NCI-H2107 treated with DMSO at 0.1 percent for 48 hours (cell line): ENCODE measurements around the gene FSTL4.
"Not testable (repeated sequence)": the region's sequence is repeated elsewhere in the genome, so short reads cannot be mapped to it uniquely, and the experiment has no call there.

Source experiments
- DNase-seq: peaks from one replicate; lab custom pipeline; 2025; ENCODE audit not compliant: unreplicated experiment; lab: John Stamatoyannopoulos, UW

FSTL4 gene

DNA sequence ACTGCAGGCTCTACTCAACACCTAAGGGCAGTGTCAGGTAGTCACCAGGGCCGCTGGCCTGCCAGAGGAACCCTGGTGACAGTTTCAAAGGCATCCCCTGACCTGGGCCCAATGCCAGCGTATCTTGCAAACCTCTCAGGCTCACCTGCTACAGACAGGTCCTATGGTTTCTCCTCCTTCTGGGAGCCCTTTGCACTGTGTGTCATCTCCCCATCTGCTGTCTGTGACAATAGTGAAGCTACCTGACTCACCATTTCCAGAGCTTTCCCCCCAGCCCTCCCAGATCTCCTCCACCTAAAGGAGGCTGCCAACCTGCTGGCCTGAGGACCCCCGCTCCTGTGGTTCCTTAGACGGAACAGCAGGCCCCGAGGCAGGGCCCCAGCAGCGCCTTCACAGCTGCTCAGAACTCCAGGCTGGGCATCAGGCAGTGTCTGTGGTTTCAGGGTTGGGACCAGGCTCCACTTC, 203.1 kb downstream of the FSTL4 start:
- no peak for DNase-seq

DNA sequence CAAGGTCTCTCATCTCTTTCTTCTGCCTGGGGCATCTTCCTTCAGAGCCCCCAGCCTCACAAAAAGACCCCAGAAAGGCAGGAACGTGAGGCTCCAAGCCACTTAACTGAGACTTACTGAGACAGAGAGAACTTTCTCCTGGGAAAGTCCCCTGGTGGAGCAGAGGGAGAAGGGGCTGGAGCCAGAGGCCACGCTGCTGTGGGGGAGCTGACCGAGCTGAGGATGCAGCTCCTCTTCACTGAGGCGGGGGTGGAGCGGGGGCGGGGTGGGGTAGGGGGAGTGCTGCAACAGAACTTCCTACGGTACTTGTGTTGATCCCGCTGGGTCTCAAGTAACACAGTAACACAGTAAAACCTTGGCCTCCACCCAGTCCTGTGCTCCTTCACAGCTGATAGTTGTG, 204.0 kb downstream of the FSTL4 start:
- DNase-seq: no peak

DNA sequence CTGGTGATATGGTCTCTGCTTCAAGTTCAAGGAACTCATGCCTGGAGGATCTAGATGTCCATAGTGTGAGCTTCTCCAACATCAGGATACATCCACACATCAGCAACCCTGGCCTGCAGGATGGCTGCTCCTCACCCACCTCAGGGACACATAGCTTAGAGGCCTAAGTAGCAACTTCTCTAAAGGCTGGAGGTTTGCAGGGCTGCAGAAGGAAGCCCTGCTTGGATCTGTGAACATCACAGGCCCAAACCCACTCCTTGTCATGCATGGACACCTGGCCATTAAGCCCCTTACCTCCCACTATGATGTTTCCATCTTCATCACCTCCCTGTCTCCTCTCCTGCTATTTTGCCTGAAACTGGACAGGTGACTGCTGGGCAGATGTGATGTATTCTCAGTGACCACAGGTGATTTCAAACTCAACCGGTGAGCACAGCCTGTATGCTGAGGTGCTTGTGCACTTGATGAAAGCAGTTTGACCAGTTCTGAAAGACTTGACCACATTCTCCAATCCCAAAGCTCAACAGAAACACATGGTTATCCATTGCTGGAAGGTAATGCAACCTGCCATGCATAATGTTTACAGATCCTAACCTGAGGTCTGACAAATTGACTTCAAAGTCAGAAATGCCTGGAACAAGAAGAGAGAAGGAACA, 205.2 kb downstream of the FSTL4 start:
- DNase-seq: no peak

DNA sequence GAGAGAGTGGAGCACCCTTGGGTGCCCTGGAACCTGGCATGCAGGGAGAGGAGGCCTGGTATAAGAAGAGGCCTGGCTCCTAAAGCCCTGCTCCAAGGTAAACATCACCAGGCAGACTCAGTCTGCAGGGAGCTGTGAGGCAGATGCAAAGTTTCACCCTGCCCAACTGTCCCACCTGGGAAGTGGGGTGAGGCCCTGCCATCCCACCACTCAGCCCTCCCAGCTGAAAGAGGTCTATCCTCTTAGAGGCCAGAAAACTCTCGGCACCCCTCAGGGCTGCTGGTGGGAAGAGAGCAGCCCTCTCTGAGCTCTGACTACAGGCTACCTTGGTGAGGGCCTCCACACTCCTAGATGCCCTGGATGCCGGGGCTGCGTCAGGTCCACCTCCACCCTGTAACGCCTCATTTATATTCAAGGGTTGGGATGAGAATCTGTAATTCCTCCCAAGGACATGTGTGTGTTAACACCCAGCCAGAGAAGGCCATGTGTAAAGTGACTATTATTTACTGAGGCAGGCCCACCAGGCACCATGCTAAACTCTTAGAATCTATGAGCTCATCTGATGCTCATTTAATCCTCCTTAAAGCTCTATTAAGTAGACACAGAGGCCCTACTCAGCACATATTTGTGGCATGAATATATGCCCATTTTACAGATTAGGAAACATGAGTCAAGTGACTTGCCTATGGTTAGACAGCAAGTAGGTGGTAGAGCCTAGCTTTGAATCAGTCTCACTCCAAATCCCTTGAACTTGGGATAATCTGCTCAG, 205.9 kb downstream of the FSTL4 start:
- DNase-seq: no peak

DNA sequence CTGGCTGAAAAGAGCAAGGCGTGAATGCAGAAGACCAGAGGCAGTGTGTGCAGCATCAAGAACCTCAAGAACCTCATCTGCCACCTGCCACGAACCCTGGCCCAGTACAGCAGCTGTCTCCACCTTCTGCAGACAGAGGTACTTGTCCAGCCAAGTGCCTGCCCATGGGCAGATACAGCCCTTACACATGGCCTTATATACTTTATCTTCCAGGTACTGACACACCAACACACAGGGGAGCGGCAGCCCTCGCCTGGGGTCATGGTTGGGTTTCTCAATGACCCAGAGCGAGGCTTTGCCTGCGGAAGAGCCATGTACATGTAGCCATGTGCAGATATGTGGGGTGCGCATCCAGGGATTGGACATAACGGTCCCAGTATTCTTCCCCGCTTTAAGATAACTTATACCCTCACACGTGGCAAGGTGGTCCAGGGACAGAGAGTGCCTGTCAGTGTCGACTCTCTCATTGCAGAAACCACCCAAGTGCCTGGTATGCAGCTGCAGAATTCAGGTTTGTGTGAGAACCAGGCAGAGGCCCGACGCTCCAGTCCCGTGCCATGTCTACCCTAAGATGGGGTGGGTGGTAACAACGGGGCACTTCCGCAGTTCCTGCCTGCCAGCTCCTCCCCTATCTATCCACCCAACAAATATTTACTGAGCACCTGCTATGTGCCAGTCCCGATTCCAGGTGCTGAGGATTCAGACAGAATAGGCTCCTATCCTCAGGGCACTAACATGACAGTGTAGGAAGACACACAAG, 206.9 kb downstream of the FSTL4 start:
- no peak for DNase-seq

DNA sequence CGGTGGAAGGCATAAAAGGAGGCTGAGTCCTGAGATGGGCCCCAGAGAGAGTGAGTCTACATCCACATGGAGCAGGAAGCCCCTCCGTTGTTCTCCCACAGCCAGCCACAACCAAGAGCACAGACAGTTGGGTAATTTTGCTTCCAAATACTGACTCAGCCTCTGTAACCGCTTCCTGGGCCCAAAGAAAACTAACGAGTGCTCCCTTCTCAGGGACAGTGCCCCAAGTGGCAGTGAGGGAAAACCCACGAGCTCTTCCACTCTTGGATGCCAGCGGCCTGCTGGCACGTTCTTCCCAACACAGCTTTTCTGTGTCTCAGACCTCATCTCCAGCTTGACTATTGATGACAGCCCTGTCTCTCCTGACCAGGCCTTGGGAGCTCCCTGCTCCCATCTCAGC, 207.6 kb downstream of the FSTL4 start:
- DNase-seq: no peak

DNA sequence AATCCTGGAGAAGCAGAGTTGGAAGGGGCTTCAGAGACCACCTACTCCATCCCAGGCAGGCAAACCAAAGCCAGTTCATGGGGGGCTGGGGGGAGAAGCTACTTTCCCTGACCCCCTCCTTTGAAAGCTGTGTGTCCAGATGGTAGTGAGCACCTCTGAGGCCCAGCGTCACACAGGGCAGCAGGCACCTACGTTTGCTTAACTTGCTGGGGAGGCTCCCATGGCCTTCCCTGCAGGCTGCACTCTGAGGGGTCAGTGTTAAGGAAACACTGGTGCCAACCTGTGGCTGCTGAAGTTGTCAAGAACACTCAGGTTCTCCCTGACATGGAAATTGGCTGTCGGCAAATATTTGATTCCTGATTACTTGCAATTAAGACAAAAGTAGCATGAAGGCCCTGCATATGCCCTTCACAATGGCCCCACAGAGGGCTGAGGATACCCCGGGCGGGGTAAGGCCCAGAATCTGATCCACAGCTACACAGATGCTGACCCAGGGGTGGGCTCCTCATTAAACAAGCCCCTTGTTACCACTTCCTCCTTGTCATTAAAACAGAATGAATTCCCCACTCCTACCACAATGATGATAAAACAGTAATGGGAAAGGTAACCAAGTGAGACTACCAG, 208.5 kb downstream of the FSTL4 start:
- DNase-seq: no peak

DNA sequence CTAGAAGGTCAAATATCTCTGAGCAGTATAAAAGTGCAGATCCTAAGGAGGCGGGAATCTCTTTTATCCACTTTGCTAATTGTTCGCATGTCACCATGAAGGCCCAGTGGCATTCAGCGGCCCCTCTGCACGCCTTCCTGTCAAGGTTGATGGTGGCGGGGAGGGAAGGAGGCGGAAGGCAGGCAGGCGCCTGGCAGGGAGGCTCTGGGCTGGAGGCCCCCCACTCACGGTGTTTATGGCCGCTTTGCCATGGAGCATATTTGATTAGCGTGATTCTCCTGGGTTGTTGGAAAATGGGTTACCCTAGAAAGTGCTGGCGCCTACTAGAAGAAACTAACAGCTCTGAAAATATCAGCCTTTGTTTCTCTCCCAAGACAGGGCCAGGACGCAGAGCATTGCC, 209.6 kb downstream of the FSTL4 start:
- DNase-seq: no peak

DNA sequence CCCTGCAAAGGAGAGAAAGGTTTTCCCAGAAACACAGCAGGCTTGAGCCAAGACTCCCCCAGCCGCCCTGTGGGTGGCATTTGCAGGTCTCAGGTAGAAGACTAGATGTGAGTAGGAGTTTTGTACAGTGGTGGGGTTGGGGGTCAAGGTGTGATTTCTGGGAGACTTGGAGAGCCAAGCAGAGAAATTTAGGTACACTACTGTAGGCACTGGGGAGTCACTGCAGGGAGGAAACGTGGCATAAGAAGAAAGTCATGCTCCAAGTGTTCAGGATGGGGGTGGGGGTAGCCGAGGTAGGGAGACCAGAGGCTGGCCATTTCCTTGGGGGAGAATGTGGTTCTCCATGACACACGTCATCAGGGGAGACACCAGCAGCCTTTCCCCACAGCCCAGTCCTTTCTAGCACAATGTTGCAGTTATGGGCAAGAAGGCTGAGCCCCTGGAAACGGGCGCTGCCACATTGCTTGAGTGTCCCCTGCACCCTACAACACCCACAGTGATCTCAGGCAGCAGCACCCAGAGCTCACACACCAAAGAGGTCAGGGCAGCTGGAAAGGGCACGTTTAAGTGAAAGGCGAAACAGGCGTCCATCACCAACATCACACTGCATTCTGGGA, 210.5 kb downstream of the FSTL4 start:
- no peak for DNase-seq

DNA sequence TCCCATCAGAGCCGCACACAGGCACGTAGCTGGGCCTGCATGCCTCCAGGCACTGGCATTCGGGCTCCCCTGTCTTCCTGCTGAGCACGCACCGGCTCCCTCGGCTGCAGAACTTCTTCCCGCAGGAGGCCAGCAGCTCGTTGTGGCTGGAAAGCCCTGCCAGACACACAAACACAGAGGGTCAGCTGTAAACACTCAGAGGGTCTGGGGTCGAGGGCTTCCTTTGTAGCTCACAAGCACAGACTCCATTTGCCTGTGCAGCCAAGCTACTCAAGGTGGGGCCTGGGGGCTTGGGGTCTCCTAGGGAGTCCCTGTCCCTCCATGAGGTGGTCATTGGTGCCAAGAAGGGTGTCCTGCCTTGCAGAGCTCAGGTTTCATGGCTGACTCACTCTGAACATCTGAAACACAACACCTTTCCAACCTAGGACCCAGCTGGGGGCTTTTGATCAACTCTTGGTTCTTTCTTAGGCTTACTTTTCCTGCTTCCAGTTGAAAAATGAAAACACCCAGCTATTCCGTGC, 211.4 kb downstream of the FSTL4 start:
- DNase-seq: no peak

DNA sequence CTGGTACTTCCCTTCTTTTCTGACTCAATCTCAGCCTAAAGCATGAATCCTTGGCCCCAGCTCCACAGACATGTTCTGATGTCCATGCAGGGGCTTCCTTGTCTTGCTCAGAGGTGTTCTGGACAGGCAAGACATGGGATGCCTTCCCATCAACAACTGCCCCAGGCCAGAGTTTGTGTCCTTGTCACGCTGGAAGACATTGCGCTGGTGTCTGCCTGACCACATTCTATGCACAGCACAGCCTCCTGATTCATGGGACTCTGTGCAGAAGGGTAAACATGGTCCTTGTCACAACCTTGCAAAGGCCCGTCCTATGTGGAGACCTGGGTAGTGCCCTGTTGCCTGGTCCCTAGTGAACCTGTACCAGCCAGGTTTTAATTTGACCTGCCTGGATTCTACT, 212.2 kb downstream of the FSTL4 start:
- no peak for DNase-seq

DNA sequence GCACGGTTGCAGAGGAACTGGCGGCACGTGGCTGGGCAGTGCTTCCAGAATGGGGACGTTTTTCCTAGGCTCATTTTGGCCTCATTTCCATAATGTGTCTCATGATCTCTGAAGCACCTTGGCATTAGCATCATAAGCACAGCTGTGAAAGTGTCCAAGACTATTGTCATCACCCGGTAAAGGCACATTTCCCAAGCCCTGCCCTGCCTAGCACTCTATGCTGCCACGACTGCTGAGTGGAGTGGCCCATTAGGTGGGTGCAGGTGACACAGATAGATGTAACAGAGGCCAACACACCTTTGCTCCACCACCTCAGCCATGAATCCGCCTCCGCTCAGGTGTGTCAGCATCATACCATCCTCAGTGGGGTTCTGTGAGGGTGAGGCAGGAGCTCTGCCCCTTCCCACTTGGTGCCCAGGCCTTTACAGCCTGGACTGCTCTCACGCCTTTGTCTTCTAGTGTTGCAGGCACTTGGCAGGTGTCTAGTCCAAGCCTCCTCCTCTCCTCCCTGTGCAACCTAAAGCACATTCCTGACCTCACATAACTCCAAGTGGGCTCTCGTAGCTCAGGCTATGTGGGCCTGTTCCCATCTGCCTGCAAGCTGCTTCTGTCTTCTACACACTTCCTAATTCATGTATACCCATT, 213.0 kb downstream of the FSTL4 start:
- DNase-seq: no peak

DNA sequence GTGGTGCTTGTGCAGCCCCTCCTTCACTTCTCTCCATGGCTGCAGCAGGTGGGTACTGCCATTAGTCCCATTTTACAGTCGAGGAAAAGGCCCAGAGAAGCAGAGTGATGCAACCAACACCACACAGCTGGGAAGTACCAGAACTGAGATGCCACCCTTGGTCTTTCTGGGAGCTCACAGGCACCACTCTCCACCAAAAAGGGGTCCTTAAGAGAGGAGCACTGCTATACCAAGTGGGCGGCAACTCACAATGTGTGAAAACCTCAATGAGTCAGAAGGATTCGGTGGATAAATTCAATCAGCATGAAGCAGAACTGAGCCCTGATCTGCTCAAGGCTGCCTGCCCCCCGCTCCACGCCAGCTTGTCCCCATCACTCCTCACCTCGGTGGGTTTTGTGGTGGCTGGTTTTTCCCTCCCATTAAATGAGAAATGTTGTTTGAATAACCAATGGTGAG, 213.7 kb downstream of the FSTL4 start:
- DNase-seq: no peak

DNA sequence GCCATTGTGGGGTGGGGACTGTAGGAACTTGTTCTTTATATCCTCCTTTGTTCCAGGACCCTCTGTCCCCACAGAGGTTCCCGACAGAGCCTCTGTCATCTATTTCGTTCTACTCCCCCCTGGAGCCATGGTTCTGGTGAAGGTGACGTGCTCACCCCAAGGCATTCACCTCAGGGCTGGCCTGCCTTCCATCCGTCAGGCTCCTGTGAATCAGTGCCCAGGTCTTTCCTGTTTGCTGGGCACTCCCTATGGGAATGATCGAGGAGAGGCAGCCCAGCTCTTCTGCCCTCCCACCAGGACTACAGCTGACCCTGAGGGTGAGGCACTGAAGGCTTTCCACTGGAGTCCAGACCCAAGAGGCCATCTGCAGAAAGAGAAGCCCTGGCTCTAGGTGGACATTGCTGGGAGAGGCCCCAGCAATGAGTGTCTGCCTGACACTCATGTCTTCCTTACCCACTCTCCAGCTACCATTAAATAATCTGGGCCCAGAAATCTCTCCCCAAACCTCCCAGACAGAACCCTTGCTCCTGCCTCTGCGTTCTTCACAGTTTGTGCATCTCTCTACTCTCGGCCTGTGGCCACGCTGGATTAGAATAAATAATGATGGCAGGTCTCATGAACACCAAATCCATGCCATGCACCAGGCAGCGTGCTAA, 214.2 kb downstream of the FSTL4 start:
- no peak for DNase-seq

DNA sequence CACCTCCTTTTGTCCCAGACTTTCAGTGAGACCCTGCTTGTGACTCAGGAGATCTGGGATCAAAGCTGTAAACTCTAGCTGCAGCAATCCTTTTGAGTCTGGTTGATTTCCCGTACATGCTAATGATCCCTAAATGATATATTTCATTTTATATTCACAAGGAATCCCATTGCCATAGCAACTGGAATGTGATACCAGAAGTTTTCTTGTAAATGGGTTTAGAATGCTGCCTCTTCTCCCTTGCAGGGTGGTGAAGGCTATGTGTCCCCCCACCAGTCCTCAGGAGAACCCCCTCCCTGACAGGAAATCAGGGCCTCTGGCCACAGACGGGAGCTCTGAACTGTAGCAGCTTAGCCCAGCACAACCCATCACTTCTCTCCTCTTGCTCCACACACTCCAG, 215.0 kb downstream of the FSTL4 start:
- no peak for DNase-seq

DNA sequence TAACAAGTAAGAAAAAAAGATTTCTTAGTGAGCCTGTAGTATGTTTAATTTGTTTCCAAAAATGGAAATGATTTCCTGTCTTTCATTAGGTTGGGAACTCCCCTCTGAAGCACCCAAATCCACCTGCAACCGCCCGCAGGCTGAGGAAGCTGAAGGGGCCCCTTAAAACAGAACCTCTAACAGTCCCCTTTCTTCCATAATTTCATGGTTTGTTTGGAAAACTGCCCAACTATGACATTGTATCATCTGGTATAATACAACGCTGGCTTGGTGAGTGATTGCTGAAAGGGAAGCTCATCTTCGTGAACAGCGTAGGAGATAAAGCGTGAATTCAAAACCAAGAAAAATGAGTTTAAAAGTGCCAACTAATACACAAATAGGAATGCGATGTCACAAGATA, 215.5 kb downstream of the FSTL4 start:
- DNase-seq: no peak

DNA sequence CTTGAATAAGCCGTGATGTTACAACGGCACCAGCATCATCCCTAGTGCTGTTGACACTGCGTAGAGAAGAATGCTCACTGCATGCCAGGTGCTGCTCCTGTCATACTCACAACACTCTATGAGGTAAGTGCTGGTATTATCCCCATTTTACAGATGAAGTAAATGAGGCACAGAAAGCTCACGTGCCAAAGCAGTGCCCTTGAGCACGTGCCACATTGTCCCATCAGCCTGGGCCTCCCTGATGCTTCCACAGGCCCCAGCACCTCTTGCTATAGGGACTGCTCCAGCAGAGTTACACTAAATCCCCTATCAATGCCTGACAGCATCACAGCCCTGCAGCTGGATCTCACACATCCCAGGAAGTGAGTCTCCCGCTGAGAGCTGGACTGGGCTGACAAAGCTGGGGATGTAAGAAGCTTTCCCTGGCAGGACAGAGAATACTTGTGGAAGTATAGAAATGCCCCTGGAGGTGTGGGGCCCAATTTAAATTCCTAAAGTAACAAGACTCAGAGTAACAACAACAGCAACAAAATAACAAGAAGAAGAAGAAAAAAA, 216.1 kb downstream of the FSTL4 start:
- no peak for DNase-seq

DNA sequence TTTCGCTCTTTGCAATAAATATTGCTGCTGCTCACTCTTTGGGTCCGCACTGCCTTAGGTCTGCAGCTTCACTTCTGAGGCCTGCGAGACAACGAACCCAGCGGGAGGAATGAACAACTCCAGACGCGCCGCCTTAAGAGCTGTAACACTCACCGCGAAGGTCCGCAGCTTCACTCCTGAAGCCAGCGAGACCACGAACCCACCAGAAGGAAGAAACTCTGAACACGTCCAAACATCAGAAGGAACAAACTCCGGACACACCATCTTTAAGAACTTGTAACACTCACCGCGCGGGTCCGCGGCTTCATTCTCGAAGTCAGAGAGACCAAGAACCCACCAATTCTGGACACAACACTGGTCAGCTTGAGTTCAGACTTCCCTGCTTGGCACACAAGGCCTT, 217.1 kb downstream of the FSTL4 start:
- not testable (repeated sequence) for DNase-seq

DNA sequence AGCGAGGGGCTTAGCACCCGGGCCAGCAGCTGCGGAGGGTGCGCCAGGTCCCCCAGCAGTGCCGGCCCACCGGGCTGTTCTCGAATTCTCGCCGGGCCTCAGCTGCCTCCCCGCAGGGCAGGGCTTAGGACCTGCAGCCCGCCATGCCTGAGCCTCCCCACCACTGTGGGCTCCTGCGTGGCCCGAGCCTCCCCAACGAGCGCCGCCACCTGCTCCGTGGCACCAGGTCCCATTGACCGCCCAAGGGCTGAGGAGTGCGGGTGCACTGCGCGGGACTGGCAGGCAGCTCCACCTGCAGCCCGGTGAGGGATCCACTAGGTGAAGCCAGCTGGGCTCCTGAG, 217.9 kb downstream of the FSTL4 start:
- DNase-seq: not testable (repeated sequence)
